Brain pericyte (primary cell): ENCODE results near the gene PDE4D.
"Not testable (repeated sequence)": the region's sequence is repeated elsewhere in the genome, so short reads cannot be mapped to it uniquely, and the experiment has no call there.

Source experiments
- DNase-seq: peaks from one replicate; pipeline ENCODE4 v3.0.0-alpha.2; 2012; ENCODE audit warnings: low read depth, low spot score

The PDE4D gene

DNA sequence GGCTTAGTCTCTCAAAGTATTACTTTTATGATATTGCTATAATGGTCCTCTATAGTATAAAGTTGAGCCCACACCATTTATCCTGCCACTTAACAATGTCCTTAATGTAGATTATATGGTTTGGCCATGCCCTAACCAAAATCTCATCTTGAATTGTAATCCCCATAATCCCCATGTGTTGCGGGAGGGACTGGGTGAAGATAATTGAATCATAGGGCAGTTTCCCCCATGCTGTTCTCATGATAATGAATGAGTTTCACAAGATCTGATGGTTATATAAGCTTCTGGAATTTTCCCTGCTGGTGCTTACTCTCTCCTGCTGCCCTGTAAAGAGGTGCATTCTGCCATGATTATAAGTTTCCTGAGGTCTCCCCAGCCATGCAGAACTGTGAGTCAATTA is 811.8 kb downstream of the PDE4D start:
- DNase-seq = no peak

DNA sequence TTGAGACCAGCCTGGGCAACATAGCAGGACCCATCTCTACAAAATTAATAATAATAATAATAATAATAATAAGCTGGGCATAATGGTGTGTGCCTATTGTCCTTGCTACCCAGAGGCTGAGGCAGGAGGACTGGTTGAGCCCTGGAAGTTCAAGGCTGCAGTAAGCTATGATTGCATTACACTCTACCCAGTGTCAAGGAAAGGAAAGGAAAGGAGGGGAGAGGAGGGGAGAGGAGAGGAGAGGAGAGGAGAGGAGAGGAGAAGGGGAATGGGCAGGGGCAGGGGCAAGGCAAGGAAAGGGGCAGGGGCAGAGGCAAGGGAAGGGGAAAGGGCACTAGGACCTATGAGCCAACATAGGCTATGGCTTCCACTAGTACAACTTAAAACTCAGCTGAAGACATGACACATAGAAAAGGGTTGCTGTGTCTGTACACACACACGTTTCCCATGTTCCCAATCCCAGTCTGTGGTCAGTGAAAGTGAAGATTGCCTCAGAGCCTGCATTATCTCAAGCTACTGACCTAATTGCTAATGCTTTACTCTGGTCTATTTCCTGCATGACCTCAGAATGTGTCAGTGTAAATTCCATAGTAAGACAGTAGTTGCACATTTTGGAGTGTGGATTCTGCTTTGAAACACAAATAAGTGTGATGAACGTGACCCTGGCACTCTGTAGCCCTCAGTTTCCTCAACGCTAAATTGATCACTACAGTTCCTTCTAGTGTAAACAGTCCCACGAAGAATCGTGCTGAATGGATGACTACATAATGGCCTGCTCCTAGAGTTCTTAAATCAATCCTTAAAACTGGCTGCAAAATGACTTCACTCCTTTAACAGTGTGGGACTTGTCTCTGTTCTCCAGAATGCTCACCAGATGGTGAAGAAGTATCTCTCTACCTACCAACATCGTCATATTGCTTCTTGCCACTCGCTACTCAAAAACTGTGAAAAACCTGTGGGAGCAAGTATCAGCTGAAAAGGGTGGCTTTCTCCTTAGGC is 813.6 kb downstream of the PDE4D start:
- no peak for DNase-seq

DNA sequence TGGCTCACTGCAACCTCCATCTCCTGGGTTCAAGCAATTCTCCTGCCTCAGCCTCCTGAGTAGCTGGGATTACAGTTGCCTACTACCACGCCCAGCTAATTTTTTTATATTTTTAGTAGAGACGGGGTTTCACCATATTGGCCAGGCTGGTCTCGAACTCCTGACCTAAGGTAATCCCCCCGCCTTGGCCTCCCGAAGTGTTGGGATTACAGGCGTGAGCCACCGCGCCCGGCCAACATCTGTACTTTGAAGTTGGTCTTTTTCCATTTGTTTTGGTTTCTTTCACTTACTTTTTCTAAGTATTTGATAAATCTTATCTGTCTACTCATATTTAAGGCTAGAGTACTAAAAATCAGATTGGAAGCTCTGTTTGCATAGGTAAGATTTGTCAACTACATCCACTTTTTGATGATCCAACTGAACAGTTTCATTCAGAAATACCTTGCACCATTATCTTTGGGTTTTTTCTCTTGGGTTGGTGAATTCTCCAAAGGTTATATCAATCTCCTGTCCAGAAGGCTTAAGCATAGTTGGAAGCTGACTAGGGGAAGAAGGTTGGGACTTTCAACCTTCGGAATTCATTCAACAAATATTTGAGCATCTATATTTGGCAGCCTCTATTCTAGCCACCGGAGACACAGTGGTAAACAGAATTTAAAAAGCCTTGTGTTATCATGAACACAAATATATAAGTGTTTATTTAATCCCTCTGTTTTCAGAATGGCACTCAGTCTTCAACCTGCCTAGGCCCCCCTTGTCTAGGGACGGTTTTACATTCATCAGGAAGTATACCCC is 821.6 kb downstream of the PDE4D start:
- DNase-seq = no peak

DNA sequence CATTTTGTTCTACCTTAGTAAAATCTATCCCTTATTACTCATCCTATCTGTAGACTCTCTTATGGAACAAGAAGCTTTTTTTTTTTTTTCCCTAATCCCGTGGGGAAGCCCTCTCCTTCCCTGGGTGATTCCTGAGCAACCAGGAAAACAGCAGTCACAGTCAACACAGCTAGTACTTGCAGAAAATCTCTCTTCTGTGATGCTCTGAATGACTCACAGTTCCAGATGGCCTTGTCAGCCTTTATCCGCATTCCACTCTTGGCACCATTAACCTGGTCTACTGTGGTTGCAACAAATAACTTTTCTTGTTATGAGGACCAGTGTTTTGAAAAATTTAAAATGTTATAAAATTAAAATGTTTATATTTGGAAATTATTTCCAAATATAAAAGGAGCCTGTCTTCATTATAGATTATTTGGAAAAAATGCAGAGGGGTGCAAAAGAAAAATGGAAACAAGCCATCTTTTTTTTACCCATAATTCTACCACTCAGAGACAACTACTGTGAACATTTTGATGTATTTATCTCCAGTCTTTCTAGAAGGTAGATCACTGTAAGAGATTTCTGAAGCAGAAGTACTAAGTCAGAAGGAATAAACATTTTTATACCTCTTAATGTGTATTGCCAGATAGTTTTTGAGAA is 824.0 kb downstream of the PDE4D start:
- DNase-seq = peak; percentile 47

DNA sequence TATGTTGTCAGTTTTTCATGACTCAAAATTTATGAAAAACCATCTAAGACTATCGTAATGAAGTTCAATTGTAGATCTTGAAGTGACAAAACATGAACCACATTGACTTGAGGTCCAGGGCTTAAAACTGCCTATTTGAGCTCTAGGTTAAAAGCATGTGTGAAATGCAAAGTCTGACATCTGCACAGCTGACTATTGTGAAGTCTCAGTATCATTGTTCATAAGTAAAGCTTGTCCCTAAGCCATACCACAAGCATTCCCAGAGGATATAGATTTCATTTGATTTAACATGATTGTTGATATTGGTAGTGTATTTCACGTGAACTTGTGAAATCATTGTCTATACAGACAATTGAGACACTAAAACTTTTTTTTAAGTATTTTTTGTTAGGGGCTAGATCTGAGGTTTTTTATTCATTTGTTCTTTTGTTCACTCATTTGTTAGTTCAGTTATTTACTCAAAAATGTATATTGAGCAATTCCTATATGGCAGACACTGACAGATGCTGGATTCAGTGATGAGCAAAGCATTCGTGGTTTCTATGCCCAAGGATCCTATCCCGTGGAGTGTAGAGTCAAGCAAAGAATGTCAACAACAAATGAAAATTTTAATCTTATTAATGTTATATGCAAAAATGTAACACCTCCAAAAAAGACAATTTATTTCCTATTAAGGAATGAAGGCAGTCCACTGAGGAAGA is 825.4 kb downstream of the PDE4D start:
- no peak for DNase-seq

DNA sequence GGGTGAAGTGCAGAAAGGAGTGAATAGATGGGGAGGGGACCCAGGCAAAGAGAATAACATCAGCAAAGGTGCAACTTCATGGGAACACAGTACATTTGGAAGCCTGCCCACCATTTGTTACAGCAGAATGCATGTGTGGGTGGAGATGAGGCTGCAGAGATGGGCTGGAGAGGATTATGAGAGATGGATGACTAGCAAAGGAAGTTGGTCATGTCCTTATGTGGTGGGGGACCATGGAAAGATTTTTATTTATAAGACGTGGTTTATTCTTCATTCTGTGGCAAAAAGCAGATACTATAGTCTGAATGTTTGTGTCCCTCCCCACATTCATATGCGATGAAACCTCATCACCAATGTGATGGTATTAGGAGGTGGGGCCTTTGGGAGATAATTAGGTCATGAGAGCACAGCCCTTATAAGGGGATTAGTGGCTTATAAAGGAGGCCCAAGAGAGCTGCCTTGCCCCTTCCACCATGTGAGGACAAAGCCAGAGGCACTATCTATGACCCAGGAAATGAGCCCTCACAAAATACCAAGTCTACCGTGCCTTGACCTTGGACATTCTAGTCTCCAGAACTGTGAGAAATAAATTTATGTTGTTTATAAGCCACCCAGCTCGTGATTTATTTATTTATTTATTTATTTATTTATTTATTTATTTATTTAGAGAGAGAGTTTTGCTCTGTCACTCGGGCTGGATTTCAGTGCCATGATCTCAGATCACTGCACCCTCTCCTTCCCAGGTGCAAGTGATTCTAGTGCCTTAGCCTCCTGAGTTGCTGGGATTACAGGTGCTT is 827.0 kb downstream of the PDE4D start:
- no peak for DNase-seq

DNA sequence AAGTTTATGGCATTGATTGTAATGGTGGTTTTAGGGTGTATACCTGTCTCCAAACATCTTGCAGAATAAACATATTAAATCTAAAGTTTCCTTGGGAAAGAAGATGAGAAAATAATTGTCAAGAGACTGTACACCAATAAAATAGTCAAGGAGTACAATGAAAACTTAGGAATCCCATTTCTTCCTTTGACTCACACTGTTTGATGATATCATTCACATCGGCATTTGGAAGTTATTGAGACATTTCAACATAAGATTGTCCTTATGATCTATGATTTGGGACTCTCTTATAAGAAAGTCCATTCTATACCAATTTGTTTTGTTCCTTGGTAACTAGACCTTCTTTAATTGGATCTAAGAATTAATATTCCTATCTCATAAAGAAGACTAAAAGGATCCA is 828.0 kb downstream of the PDE4D start:
- no peak for DNase-seq

DNA sequence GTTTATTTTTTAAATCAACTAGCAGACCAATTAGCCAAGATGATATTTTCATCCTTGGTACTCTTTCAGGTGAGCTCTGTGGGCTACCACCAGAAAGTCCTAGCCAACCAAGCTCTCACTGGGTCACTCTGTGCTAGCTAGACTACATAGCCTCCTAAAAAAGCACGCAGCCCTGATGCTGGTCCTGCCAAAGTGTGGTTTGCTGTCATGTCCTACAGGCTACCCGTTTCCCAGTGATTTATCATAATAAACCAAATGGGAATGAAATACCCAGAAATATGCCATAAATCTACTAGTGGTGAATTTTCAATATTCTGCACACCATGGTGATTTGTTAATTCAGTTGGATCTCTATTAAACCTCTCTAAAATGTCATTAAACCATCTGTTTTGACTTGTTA is 829.2 kb downstream of the PDE4D start:
- no peak for DNase-seq

DNA sequence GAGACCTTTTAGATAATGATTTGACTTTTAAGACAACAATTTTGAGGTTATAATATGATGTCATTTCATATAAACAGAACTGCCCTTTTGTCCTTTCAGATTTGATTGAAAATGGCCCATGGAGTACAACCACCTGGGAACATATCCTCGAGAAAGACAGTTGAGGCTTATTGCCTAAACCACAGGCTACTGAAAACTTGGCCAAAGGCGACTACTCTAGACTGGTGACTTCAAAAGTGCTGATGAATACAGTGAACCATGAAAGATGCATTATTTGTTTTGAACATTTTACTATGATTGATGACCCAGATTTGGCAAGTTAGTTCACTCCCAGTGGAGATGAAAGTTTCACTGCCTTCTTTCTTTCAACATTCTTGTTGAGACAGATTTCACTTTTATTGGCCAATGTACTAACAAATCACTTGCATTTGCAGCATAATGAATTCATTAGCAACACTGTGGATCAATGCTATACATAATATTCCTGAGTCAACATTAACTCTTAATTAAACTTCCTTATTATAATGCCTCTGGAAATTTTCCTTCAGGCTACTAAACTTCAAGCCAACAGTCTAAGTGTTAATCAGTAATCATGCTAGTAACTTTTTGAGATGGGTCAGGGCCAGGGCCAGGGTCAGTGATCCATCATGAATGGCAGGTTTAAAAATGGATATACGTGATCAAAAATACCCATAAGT is 830.4 kb downstream of the PDE4D start:
- DNase-seq = no peak

DNA sequence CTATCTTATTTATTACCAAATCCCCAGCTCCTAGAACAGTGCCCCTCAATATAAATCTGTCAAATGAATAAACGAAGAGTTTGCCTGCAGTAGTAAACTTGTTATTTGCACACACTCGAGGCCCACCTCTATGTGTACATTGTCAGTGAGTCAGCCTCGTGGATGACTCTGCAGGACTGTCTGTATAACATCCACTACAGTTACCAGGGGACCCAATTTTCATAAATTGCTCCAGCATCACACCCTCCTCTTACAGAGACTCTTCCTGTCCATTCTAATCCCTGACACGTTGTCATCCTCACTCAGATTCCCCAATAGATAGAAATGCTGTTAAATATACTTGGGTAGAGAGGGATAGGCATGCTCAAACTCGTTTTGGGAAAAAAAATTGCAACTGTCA is 832.1 kb downstream of the PDE4D start:
- no peak for DNase-seq

DNA sequence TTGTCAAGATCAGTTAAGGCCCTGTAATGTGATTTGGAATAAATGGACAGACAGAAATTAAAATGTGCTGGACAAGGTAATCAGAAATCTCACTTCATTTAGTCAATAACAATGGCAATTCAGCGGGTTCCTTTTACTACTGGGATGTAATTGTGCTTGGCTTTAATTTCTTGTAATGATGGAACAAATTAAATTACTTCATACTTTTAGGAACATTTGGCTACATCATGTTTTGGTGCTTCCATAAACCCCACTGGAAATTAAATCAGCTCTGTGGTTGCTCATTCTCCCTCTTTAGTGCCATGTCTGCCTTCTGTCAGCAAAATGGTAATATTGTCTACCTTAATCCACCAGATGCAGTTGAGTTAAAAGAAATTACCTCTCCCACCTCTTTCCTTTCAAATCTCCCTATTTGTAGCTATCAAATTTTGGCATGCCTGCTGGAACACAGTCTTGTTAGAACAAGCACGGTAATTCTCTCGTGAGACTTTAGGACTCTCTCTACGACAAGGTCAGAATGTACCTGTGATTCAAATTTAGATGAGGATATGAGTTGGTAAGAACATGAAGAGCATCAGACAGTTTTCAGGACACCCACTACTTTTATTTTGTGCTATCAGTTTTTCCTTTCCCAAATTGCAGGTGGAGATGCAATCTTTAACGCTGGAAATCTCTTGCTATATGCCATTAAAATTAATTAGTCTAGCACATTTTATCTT is 834.4 kb downstream of the PDE4D start:
- DNase-seq = no peak

DNA sequence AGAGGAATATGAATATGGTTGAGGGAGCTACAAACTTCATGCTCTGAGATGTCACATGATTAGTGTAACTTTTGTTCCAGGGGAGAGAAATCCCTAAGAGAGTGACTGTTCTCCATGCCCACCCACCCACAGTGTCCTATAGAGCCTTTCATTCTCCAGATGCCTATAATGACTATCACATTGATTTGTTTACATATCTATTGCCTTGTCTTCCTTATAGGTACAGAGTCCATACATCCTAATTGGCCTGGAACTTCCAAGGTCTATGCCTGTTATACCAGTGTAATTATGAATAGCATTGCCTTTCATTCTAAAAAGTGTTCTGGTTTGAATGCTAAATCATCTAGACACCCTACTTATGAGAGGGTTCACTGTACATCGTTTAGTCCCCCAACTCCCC is 835.3 kb downstream of the PDE4D start:
- no peak for DNase-seq

DNA sequence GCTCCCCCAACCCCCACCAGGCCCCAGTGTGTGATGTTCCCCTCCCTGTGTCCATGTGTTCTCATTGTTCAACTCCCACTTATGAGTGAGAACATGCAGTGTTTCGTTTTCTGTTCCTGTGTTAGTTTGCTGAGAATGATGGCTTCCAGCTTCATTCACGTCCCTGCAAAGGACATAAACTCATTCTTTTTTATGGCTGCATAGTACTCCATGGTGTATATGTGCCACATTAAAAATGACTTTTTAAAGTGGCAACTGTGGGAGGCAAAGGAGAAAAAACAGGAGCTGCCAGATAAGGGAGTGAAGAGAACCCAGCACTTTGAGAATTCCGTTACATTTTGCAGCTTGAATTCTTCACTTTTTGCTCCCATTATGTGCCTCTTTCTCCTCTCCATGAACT is 836.9 kb downstream of the PDE4D start:
- not testable (repeated sequence) for DNase-seq

DNA sequence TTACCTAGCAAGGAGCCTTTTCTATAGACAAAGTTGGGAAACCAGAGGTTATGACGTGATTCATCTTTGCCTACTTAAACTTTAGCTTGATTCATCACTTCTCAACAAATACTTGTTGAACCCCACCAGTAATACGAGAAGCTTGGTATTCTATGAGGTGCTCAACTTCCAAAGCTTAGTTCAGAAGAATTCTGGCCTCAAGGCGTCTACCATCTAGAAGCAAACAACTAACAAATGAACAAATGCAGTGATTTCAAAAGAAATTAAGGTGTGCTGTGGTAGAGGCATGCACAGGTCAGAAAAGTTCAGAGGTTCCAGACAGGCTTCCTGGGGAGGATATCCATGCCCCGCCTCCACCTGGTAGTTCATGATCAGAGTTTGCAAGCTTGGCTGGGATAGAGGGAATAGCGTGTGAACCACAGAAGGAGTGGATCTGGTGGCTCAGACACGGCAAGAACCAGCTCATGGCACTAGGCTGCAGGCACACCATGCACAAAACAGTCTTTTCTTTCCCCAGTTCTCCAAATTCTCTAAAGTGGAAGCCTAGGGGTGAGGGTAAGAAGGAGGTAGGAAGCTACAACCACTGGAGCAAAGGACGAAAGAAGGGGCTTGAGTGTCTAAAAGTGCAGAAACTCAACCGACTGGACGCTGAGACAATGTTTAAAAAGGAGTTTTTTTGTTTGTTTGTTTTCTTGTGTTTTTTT is 837.6 kb downstream of the PDE4D start:
- no peak for DNase-seq

DNA sequence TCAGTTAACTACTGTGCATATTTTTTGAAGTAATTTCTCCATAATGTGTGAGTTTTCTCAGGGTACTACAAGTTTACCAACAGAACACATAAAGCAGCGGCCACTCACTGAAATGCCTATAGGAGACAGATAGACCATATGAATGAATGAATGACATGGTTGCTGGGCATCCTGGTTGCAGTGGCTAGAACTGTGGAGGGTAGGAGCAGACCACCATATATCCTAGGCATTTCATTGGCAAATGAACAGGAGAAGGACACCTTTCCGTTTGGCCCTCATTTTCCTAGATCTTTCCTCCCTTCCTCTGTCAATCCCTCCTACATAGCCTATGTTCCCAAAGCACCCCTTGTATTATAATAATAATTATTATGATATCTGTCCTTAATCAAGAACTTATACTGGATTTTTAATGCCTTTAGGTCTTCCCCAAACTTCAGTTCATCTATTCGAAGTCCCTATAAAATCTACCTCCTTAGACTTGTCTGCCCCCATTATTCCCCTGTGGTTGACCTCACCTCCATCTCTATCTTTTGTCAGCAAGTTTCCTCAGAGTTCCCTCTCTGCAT is 838.5 kb downstream of the PDE4D start:
- DNase-seq = no peak

DNA sequence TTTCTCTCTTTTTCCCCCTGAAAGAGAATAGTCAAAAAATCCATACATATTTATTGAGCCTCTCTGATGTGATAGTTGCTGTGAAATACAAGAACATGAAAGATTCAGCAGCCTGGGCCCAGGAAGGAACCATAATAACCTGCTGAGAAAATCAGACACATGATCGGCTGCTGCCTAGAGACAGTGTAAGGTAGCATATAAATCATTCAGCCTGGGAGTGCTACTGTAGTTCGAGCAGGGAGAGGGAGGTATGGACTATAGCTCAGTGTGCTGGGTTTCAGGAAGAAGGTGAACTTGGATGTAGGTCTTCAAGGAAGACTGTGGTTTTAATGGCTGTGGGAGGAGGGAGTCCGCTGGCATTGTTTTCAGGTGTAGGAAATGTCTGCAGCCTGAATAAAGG is 841.6 kb downstream of the PDE4D start:
- no peak for DNase-seq

DNA sequence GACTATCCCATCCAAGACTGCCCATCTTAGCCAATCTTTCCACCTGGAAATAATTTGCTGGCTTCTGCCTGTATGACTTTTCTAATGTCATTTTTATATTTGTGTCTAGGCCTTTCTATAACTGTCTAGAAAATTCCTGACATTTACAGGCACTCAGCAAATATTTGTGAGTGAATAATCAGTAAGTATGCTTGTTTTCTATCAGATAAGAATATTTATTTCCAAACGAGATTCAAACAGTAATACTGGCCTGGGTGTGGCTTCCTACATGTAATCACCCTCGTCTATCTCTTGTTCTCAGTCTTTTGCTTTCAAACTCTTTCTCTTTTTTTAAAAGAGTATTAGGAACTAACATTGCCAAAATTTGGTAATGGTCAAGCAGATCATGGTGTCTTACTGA is 844.4 kb downstream of the PDE4D start:
- DNase-seq = no peak

DNA sequence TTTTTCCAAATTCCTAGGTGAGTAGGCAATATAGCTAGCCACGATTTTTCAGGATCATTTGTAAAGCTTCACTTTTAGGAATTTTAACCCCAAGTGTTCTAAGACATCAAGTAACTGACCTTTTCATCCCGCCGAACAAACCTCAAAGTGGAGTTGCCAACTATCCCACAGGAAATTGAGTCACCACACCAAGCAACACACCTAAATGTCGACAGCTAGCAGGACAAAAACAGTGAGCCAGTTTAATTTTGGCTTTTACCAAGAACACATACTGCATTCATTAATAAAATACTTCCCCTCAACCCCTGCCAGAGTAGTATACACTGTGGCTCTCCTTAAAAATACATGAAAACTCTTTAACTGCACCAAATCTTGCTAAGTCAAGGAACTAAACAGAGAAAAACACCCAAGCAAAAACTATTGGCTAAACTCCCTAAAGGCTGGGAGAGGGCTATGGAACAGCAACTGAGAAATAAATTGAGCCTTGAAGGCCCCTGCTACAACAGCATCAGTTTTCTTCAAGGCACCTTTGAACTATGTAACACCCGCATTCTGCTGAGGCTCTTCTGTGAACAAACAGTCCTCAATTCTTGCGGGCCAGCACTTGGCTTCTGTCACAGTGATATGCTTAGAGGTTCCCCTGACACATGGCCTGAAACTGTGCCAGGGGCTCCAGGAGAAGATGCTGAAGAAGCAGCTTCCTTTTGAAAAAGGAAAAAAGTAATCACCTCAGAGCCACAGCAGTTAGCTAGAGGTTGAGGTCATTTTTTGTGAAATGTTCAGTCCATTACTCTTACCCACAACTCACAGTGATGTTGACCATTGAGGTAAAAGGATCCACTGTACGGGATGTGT is 851.1 kb downstream of the PDE4D start:
- DNase-seq = no peak
